ENCODE measurements around the gene CTIF. TPM values are rescaled to one million over a fixed set of nuclear protein-coding genes. Genes with fewer than 3 reads are reported as not detected.

The CTIF gene
- polyA plus RNA-seq, 1 donor: 18.9 TPM

GRCh38 chr18:48667276-48668254 lies 128.7 kb downstream of the CTIF start:
- DNase-seq: no peak

GRCh38 chr18:48668466-48669179 lies 129.8 kb downstream of the CTIF start:
- DNase-seq: no peak

- DNase-seq: no peak
Measured at GRCh38 chr18:48669180-48669675, 130.4 kb downstream of the CTIF start.

GRCh38 chr18:48669991-48670750 lies 131.3 kb downstream of the CTIF start:
- no peak for DNase-seq

- no peak for DNase-seq
Measured at GRCh38 chr18:48670751-48671560, 132.1 kb downstream of the CTIF start.

GRCh38 chr18:48671561-48671945 lies 132.7 kb downstream of the CTIF start:
- no peak for DNase-seq

GRCh38 chr18:48672671-48673340 lies 134.0 kb downstream of the CTIF start:
- no peak for DNase-seq

GRCh38 chr18:48673456-48673852 lies 134.6 kb downstream of the CTIF start:
- DNase-seq: no peak

GRCh38 chr18:48673853-48674721 lies 135.3 kb downstream of the CTIF start:
- no peak for DNase-seq

- no peak for DNase-seq
Measured at GRCh38 chr18:48674758-48675351, 136.0 kb downstream of the CTIF start.

GRCh38 chr18:48675352-48675761 lies 136.5 kb downstream of the CTIF start:
- DNase-seq: peak; percentile 76

- no peak for DNase-seq
Measured at GRCh38 chr18:48675912-48676311, 137.1 kb downstream of the CTIF start.

GRCh38 chr18:48676346-48676745 lies 137.5 kb downstream of the CTIF start:
- DNase-seq: no peak

- peak; percentile 73 for DNase-seq
Measured at GRCh38 chr18:48676756-48677368, 138.0 kb downstream of the CTIF start.

GRCh38 chr18:48678237-48679115 lies 139.6 kb downstream of the CTIF start:
- no peak for DNase-seq

- no peak for DNase-seq
Measured at GRCh38 chr18:48679236-48679635, 140.4 kb downstream of the CTIF start.

- no peak for DNase-seq
Measured at GRCh38 chr18:48680339-48681250, 141.8 kb downstream of the CTIF start.

All from left kidney (tissue), 2 donors.